Suprapubic skin (tissue), 4 donors: ENCODE measurements around the gene ASS1. TPM values are rescaled to one million over a fixed set of nuclear protein-coding genes. Genes with fewer than 3 reads are reported as not detected.

Source experiments
- DNase-seq, 2 donors: peaks; one replicate each; pipeline ENCODE4 v3.0.0-alpha.2; 2019; ENCODE audit warnings: low spot score in 2 of 2
- H3K27ac ChIP-seq: fragments of 200-600 bp; sonication (generic); one replicate; pipeline ENCODE4 v1.5.1; 2019
- H3K27me3 ChIP-seq: fragments of 200-600 bp; sonication (generic); one replicate; pipeline ENCODE4 v1.5.1; 2019
- H3K36me3 ChIP-seq: fragments of 200-600 bp; sonication (generic); one replicate; pipeline ENCODE4 v1.5.1; 2019
- H3K4me1 ChIP-seq: fragments of 200-600 bp; sonication (generic); one replicate; pipeline ENCODE4 v1.5.1; 2019
- H3K4me3 ChIP-seq: fragments of 200-600 bp; sonication (generic); one replicate; pipeline ENCODE4 v1.5.1; 2019; ENCODE audit warnings: mild to moderate bottlenecking
- H3K9me3 ChIP-seq: fragments of 200-600 bp; sonication (generic); one replicate; pipeline ENCODE4 v1.5.1; 2019
- EP300 ChIP-seq: sonication (generic); formaldehyde crosslinking; IDR thresholded peaks from one replicate; pipeline ENCODE4 v1.6.1; 2017; ENCODE audit warnings: antibody characterized with exemption
- POLR2A ChIP-seq, 2 donors: fragments of 450-650 bp; IDR thresholded peaks; one replicate each; pipeline ENCODE4 v1.6.1; 2017; ENCODE audit warnings: antibody characterized with exemption in 2 of 2, mild to moderate bottlenecking in 2 of 2, moderate library complexity in 2 of 2
- POLR2AphosphoS5 ChIP-seq, 3 donors: sonication (generic); formaldehyde crosslinking; IDR thresholded peaks; one replicate each; pipeline ENCODE4 v1.6.1; 2017; ENCODE audit warnings: antibody characterized with exemption in 3 of 3
- WGBS: methylation state at CpG from one replicate; pipeline ENCODE4 v1.1.5; 2018; 5-methylcytosine and 5-hydroxymethylcytosine counted together
- total RNA-seq, 4 donors: library from RNA; depleted of rRNA; stranded (reverse); fragments of >200 nt; gene quantifications; one replicate each; pipeline ENCODE4 v1.1.0, GENCODE V29; 2016
- TF ChIP-seq, protein P1 (sequence below), 2 donors: fragments of 200-600 bp in 1 of 2; fragments of 450-650 bp in 1 of 2; sonication (generic) in 1 of 2; IDR thresholded peaks; one replicate each; pipeline ENCODE4 v1.5.1; 2016 to 2019; ENCODE audit warnings: antibody characterized with exemption in 2 of 2, mild to moderate bottlenecking in 1 of 2, moderate library complexity in 1 of 2

Gene ASS1
- total RNA-seq, 4 donors from 2014 or later, result 107 to 225 (median 163) TPM

DNA sequence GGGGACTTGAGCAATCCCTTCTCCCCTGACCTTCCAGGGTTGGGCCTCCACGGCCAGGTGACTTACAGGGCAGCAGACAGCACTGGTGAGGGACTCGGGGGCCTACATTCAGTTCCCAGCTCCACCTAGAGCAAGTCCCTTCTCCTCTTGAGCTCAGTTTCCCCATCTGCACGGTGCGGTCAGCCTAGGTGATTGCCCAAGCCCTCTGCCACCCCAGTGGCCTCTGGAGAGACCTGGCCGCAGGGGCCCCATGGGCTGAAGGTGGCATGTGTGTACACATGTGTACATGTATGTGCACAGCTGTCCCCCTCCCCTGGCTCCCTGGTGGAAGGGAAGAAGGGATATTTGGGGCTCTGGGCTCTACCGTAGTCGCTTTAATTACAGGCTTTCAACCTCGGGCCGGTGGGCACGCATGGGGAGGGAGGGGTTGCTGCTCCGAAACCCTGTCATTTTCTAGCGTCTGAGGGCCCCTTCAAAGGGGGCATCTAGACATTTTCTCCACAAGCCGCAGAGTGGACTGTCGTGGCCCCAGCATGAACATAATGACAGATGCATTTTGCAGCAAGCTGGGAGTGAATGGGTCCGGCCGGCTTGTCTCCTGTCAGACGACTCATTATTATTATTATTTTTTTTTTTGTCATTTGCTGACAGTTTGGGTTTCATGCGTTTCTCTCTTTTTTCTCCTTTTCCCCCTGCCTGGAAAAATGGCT, 44.0 kb downstream of the ASS1 start:
- Histone ChIP-seq H3K9me3 (no peaks in the 10 kb centered on the region), H3K36me3 (peaks cover 16% of the 10 kb centered on the region), H3K4me3 (no peak overlapping the region), H3K4me1 (no peaks in the 10 kb centered on the region), H3K27ac (no peak overlapping the region), H3K27me3 (no peaks in the 10 kb centered on the region)
- DNase-seq, result no peak
- WGBS, result 89% methylated on average over 17 of the region's 18 CpGs
- TF ChIP-seq POLR2AphosphoS5 (IDR thresholded peaks at IDR 0.05), result no peak
- TF ChIP-seq EP300, result no peak
- TF ChIP-seq, protein P1, sequence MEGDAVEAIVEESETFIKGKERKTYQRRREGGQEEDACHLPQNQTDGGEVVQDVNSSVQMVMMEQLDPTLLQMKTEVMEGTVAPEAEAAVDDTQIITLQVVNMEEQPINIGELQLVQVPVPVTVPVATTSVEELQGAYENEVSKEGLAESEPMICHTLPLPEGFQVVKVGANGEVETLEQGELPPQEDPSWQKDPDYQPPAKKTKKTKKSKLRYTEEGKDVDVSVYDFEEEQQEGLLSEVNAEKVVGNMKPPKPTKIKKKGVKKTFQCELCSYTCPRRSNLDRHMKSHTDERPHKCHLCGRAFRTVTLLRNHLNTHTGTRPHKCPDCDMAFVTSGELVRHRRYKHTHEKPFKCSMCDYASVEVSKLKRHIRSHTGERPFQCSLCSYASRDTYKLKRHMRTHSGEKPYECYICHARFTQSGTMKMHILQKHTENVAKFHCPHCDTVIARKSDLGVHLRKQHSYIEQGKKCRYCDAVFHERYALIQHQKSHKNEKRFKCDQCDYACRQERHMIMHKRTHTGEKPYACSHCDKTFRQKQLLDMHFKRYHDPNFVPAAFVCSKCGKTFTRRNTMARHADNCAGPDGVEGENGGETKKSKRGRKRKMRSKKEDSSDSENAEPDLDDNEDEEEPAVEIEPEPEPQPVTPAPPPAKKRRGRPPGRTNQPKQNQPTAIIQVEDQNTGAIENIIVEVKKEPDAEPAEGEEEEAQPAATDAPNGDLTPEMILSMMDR (IDR thresholded peaks at IDR 0.05), result no peak
- no peak for TF ChIP-seq POLR2A (IDR thresholded peaks at IDR 0.05)

DNA sequence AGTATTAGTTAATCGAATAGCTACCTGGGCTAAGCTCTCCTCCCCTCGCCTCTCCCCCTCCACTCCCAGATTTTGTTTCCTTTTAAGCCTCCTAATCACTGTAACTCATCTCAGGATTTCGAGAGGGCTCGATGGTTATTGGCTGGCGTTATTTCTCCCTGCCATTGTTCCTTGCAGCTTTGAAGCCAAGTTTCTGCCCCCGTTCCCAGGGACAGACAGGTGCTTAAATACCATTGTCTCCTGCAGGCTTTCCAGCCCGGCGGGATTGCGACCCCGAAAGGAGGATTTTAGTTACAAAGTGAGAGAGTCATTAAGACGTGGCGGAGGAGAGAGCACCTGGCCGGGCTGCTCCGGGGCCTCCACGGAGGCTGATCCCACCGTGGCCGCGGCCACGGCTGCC, 46.2 kb downstream of the ASS1 start:
- no peak overlapping the region for H3K4me3 ChIP-seq
- H3K9me3 ChIP-seq, result no peaks in the 10 kb centered on the region
- no peak overlapping the region for H3K27ac ChIP-seq
- H3K36me3 ChIP-seq, result peaks cover 21% of the 10 kb centered on the region
- no peaks in the 10 kb centered on the region for H3K4me1 ChIP-seq
- WGBS, result 84% methylated on average over 19 of the region's 19 CpGs
- no peak for DNase-seq
- H3K27me3 ChIP-seq, result no peaks in the 10 kb centered on the region
- no peak for TF ChIP-seq EP300
- TF ChIP-seq POLR2A (IDR thresholded peaks at IDR 0.05), result no peak
- TF ChIP-seq, protein P1 (IDR thresholded peaks at IDR 0.05), result no peak
- no peak for TF ChIP-seq POLR2AphosphoS5 (IDR thresholded peaks at IDR 0.05)

DNA sequence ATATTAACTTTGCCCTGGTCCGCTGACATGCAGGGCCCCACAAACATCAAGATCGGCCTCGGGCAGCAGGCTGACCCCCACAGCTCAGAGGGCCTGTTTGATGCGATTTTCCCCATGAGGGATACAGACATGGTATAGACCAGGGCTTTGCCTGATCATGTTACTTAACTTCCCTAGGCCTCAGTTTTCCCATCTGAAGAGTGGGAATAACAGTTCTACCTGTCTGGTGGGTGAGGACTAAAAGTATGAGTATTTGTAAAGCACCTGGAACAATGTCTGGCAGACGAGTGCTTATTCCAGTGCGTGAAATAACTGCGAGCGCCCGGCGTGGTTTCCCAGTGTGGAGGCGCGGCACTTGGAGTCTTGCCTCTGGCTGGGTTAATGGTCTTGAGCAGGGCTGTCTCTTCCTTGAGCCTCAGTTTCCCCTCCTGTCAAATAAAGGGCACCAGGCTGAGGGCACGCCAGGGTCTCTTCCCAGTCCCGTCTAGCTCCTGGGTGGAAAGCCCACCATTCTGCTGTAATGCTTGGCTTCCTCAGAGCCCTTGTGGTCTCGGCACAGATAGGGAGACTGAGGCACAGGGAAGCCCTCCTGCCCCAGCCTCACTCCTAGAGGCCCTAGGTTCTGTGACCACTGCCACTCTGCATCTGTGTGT, 47.2 kb downstream of the ASS1 start:
- peaks cover 21% of the 10 kb centered on the region for H3K36me3 ChIP-seq
- 94% methylated on average over 10 of the region's 15 CpGs for WGBS
- TF ChIP-seq POLR2AphosphoS5 (IDR thresholded peaks at IDR 0.05), result no peak
- no peak for TF ChIP-seq POLR2A (IDR thresholded peaks at IDR 0.05)
- TF ChIP-seq, protein P1 (IDR thresholded peaks at IDR 0.05), result no peak
- no peak for TF ChIP-seq EP300
- no peaks in the 10 kb centered on the region for H3K9me3 ChIP-seq
- H3K4me3 ChIP-seq, result no peak overlapping the region
- DNase-seq, result no peak
- H3K27ac ChIP-seq, result no peak overlapping the region
- no peaks in the 10 kb centered on the region for H3K27me3 ChIP-seq
- no peaks in the 10 kb centered on the region for H3K4me1 ChIP-seq

DNA sequence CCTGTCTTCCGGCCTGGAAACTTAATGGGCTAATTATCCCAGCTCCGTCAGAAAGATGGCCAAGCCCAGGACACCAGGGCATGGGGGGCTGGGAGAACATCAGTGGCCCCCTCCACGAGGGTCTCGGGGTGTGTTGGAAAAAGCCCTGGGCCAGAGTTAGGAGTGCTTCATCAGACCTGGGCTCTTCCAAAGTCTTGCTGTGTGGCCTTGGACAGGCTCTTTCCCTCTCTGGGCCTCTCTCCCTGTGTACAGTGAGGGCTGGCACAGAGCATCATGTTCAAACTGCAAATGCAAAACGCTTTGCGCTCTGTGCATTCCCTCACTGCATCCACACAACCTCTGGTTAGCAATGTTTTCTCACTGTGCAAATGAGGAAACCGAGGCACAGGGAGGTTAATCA, 48.3 kb downstream of the ASS1 start:
- no peaks in the 10 kb centered on the region for H3K27me3 ChIP-seq
- peaks cover 21% of the 10 kb centered on the region for H3K36me3 ChIP-seq
- no peak overlapping the region for H3K27ac ChIP-seq
- no peak for DNase-seq
- TF ChIP-seq, protein P1 (IDR thresholded peaks at IDR 0.05), result no peak
- no peak for TF ChIP-seq POLR2AphosphoS5 (IDR thresholded peaks at IDR 0.05)
- TF ChIP-seq POLR2A (IDR thresholded peaks at IDR 0.05), result no peak
- no peak for TF ChIP-seq EP300
- no peaks in the 10 kb centered on the region for H3K4me1 ChIP-seq
- H3K9me3 ChIP-seq, result no peaks in the 10 kb centered on the region
- 73% methylated on average over 5 of the region's 7 CpGs for WGBS
- H3K4me3 ChIP-seq, result no peak overlapping the region

DNA sequence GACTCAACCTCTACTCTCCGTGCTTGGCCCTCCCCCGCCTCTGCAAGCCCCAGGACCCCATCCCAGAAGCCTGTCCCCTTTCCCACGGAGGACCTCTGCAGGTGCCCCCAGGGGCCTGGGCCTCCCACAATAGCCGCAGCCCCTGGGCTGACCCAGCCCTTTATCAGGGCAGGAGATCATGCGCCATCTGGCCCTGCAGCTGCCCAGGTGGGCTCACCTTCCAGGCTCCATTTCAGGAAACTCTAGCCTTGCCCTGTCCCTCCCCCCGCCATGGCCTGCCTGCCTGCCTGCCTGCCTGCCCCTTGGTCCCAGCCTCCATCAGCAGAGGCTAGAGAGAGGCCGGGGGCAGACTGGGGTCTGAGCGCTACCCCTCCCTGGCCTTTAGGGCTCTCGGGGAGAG, 48.7 kb downstream of the ASS1 start:
- WGBS, result 79% methylated on average over 3 of the region's 9 CpGs

More for the DNA sequence above, 48.7 kb downstream of the ASS1 start:
- H3K27ac ChIP-seq, result no peak overlapping the region
- no peak overlapping the region for H3K4me3 ChIP-seq
- H3K27me3 ChIP-seq, result no peaks in the 10 kb centered on the region
- no peaks in the 10 kb centered on the region for H3K9me3 ChIP-seq
- H3K36me3 ChIP-seq, result peaks cover 21% of the 10 kb centered on the region
- TF ChIP-seq, protein P1 (IDR thresholded peaks at IDR 0.05), result no peak
- no peak for TF ChIP-seq EP300
- no peak for TF ChIP-seq POLR2A (IDR thresholded peaks at IDR 0.05)
- no peak for TF ChIP-seq POLR2AphosphoS5 (IDR thresholded peaks at IDR 0.05)
- DNase-seq, result no peak
- no peaks in the 10 kb centered on the region for H3K4me1 ChIP-seq
